ENCODE results near the gene STARD13. TPM values are rescaled to one million over a fixed set of nuclear protein-coding genes. Genes with fewer than 3 reads are reported as not detected.
A peak's percentile ranks its signal among the peaks of the same experiment; 100 is the strongest.

STARD13 gene
- total RNA-seq, 4 donors from 2014 or later = 52.0 to 114 (median 89.2) TPM

- intact Hi-C loops (cut with DNase I) = no loop called here
- H3K36me3 ChIP-seq = no peaks in the 10 kb centered on the region
- TF ChIP-seq CTCF (IDR thresholded peaks at IDR 0.05) (no peak), POLR2A (IDR thresholded peaks at IDR 0.05) (no peak)
- 70 to 76% methylated on average over 2 of the region's 2 CpGs for WGBS, 2 donors
- DNase-seq = no peak
- H3K27ac ChIP-seq = peak overlapping the region in 1 of 3 donors; percentile 38
- H3K27me3 ChIP-seq = no peaks in the 10 kb centered on the region
- H3K9me3 ChIP-seq = no peaks in the 10 kb centered on the region
- H3K4me1 ChIP-seq = peaks cover 24 to 29% of the 10 kb centered on the region in 2 donors
- H3K4me3 ChIP-seq (replicated peaks in 1 of 3) = no peak overlapping the region
These were observed 86.2 kb downstream of the STARD13 start for GRCh38 chr13:33199289-33199850.

- no peak for DNase-seq
- no peaks in the 10 kb centered on the region for H3K36me3 ChIP-seq
- intact Hi-C loops (cut with DNase I) = no loop called here
- no peaks in the 10 kb centered on the region for H3K27me3 ChIP-seq
- TF ChIP-seq POLR2A (IDR thresholded peaks at IDR 0.05) = no peak
- no peak for TF ChIP-seq CTCF (IDR thresholded peaks at IDR 0.05)
- peak overlapping the region in 2 of 3 donors; percentile 27 to 45 for H3K27ac ChIP-seq
- H3K4me3 ChIP-seq (replicated peaks in 1 of 3) = no peak overlapping the region
- H3K4me1 ChIP-seq = peaks cover 32 to 34% of the 10 kb centered on the region in 2 donors
- no peaks in the 10 kb centered on the region for H3K9me3 ChIP-seq
- WGBS, 2 donors = 82 to 84% methylated on average over 13 of the region's 13 CpGs
These were observed 88.0 kb downstream of the STARD13 start for GRCh38 chr13:33197541-33197971.

GRCh38 chr13:33196767-33197166 lies 88.8 kb downstream of the STARD13 start:
- no peaks in the 10 kb centered on the region for H3K9me3 ChIP-seq
- 90 to 97% methylated on average over 3 of the region's 3 CpGs for WGBS, 2 donors
- no peak for TF ChIP-seq POLR2A (IDR thresholded peaks at IDR 0.05)
- TF ChIP-seq CTCF (IDR thresholded peaks at IDR 0.05) = no peak
- DNase-seq = no peak
- no peak overlapping the region for H3K4me3 ChIP-seq (replicated peaks in 1 of 3)
- H3K4me1 ChIP-seq = peaks cover 37 to 38% of the 10 kb centered on the region in 2 donors
- H3K36me3 ChIP-seq = no peaks in the 10 kb centered on the region
- intact Hi-C loops (cut with DNase I) = no loop called here
- H3K27me3 ChIP-seq = no peaks in the 10 kb centered on the region
- H3K27ac ChIP-seq = peak overlapping the region in 2 of 3 donors; percentile 8 to 27

GRCh38 chr13:33195693-33196464 lies 89.7 kb downstream of the STARD13 start:
- Histone ChIP-seq H3K4me3 (replicated peaks in 1 of 3) (no peak overlapping the region), H3K27me3 (no peaks in the 10 kb centered on the region), H3K27ac (no peak overlapping the region), H3K36me3 (no peaks in the 10 kb centered on the region), H3K4me1 (peaks cover 38 to 46% of the 10 kb centered on the region in 2 donors), H3K9me3 (no peaks in the 10 kb centered on the region)
- intact Hi-C loops (cut with DNase I) = no loop called here
- 94 to 96% methylated on average over 13 of the region's 13 CpGs for WGBS, 2 donors
- DNase-seq = no peak
- TF ChIP-seq POLR2A (IDR thresholded peaks at IDR 0.05) (no peak), CTCF (IDR thresholded peaks at IDR 0.05) (no peak)
